H9 (cell line): ENCODE results near the gene CNNM4. TPM values are rescaled to one million over a fixed set of nuclear protein-coding genes. Genes with fewer than 3 reads are reported as not detected.

ENCODE experiments used
- DNase-seq: peaks from one replicate; pipeline ENCODE4 v3.0.0-alpha.2; 2017
- H2AFZ ChIP-seq: one replicate; pipeline ENCODE4 v1.6.1; 2013; ENCODE audit warnings: mild to moderate bottlenecking, low read length, control low read depth, moderate library complexity
- H2AK5ac ChIP-seq: 2 replicates; pipeline ENCODE4 v1.6.1; 2013; ENCODE audit warnings: low read length, control low read depth, mixed read lengths; ENCODE audit not compliant: insufficient read length
- H2BK120ac ChIP-seq: one replicate; pipeline ENCODE4 v1.6.1; 2013; ENCODE audit warnings: low read depth, mild to moderate bottlenecking, low read length, control low read depth, inconsistent platforms; ENCODE audit not compliant: poor library complexity, severe bottlenecking
- H2BK12ac ChIP-seq: 2 replicates; pipeline ENCODE4 v1.6.1; 2013; ENCODE audit warnings: low read length, control low read depth, mixed read lengths, low read depth; ENCODE audit not compliant: insufficient read length
- H2BK15ac ChIP-seq: 2 replicates; pipeline ENCODE4 v1.6.1; 2013; ENCODE audit warnings: low read depth, low read length, control low read depth
- H2BK20ac ChIP-seq: one replicate; pipeline ENCODE4 v1.6.1; 2013; ENCODE audit warnings: low read depth, mild to moderate bottlenecking, low read length, control low read depth, inconsistent platforms; ENCODE audit not compliant: poor library complexity, severe bottlenecking
- H2BK5ac ChIP-seq: 2 replicates; pipeline ENCODE4 v1.6.1; 2013; ENCODE audit warnings: low read length, control low read depth, mixed read lengths; ENCODE audit not compliant: insufficient read length
- H3K14ac ChIP-seq: 2 replicates; pipeline ENCODE4 v1.6.1; 2013; ENCODE audit warnings: low read length, control low read depth; ENCODE audit not compliant: insufficient read depth
- H3K18ac ChIP-seq: 2 replicates; pipeline ENCODE4 v1.6.1; 2013; ENCODE audit warnings: low read depth, mild to moderate bottlenecking, mixed read lengths, low read length, control low read depth; ENCODE audit not compliant: insufficient read length
- H3K23ac ChIP-seq: 2 replicates; pipeline ENCODE4 v1.6.1; 2013; ENCODE audit warnings: low read length, control low read depth, mixed read lengths, low read depth; ENCODE audit not compliant: insufficient read length
- H3K23me2 ChIP-seq: 2 replicates; pipeline ENCODE4 v1.6.1; 2013; ENCODE audit warnings: low read depth, mild to moderate bottlenecking, mixed read lengths, low read length, control low read depth; ENCODE audit not compliant: insufficient read length, poor library complexity, severe bottlenecking
- H3K27ac ChIP-seq: 2 replicates; pipeline ENCODE4 v1.5.1; 2013; ENCODE audit warnings: low read length, control low read depth, mixed read lengths, low read depth; ENCODE audit not compliant: insufficient read length
- H3K27me3 ChIP-seq: 2 replicates; pipeline ENCODE4 v1.6.1; 2013; ENCODE audit warnings: low read length, control low read depth, inconsistent platforms; ENCODE audit not compliant: insufficient read depth
- H3K4ac ChIP-seq: 2 replicates; pipeline ENCODE4 v1.6.1; 2013; ENCODE audit warnings: low read depth, mild to moderate bottlenecking, control low read depth, inconsistent platforms, low read length, moderate library complexity
- H3K4me1 ChIP-seq: 2 replicates; pipeline ENCODE4 v1.6.1; 2013; ENCODE audit warnings: low read length, control low read depth, inconsistent platforms; ENCODE audit not compliant: insufficient read depth
- H3K4me2 ChIP-seq: 2 replicates; pipeline ENCODE4 v1.6.1; 2013; ENCODE audit warnings: low read length, control low read depth, mixed read lengths; ENCODE audit not compliant: insufficient read length, insufficient read depth
- H3K56ac ChIP-seq: 2 replicates; pipeline ENCODE4 v1.6.1; 2013; ENCODE audit warnings: low read depth, mild to moderate bottlenecking, mixed read lengths, low read length, control low read depth; ENCODE audit not compliant: insufficient read length
- H3K79me1 ChIP-seq: 2 replicates; pipeline ENCODE4 v1.6.1; 2013; ENCODE audit warnings: low read depth, mild to moderate bottlenecking, moderate library complexity, low read length, control low read depth, inconsistent platforms; ENCODE audit not compliant: insufficient read depth, poor library complexity, severe bottlenecking
- H3K79me2 ChIP-seq: 2 replicates; pipeline ENCODE4 v1.6.1; 2013; ENCODE audit warnings: low read length, control low read depth, inconsistent platforms; ENCODE audit not compliant: insufficient read depth
- H3K9ac ChIP-seq: 2 replicates; pipeline ENCODE4 v1.6.1; 2013; ENCODE audit warnings: low read length, control low read depth, mixed read lengths; ENCODE audit not compliant: insufficient read length; ENCODE audit errors: extremely low read depth
- H3K9me3 ChIP-seq: one replicate; pipeline ENCODE4 v1.6.1; 2013; ENCODE audit warnings: low read depth, low read length, inconsistent platforms; ENCODE audit not compliant: control insufficient read depth
- H3T11ph ChIP-seq: one replicate; pipeline ENCODE4 v1.6.1; 2013; ENCODE audit warnings: mild to moderate bottlenecking, low read length, control low read depth, inconsistent platforms
- H4K20me1 ChIP-seq: one replicate; pipeline ENCODE4 v1.6.1; 2013; ENCODE audit not compliant: control insufficient read depth, insufficient read length, insufficient read depth
- H4K5ac ChIP-seq: 2 replicates; pipeline ENCODE4 v1.6.1; 2013; ENCODE audit warnings: low read depth, mild to moderate bottlenecking, mixed read lengths, low read length, control low read depth; ENCODE audit not compliant: insufficient read length
- H4K8ac ChIP-seq: replicated peaks from 2 replicates; pipeline ENCODE4 v1.6.1; 2013; ENCODE audit warnings: low read length, control low read depth, mixed read lengths, low read depth; ENCODE audit not compliant: insufficient read length
- H4K91ac ChIP-seq: 2 replicates; pipeline ENCODE4 v1.6.1; 2013; ENCODE audit warnings: low read depth, mild to moderate bottlenecking, moderate library complexity, mixed read lengths, low read length, control low read depth; ENCODE audit not compliant: insufficient read length
- H3K27ac Mint-ChIP-seq, 3 experiments: 2 replicates in 2 of 3; 3 replicates in 1 of 3; pipeline ENCODE4 v1.8.0; 2020 to 2021; ENCODE audit warnings: mixed read lengths in 3 of 3, mild to moderate bottlenecking in 1 of 3, moderate library complexity in 1 of 3
- H3K27me3 Mint-ChIP-seq: 2 replicates; pipeline ENCODE4 v1.8.0; 2021; ENCODE audit warnings: low read depth, mild to moderate bottlenecking, moderate library complexity, mixed read lengths
- H3K36me3 Mint-ChIP-seq, 3 experiments: 2 replicates in 2 of 3; 3 replicates in 1 of 3; pipeline ENCODE4 v1.8.0; 2020 to 2021; ENCODE audit warnings: low read depth in 3 of 3, mixed read lengths in 3 of 3; ENCODE audit not compliant: insufficient read depth in 1 of 3
- H3K4me1 Mint-ChIP-seq, 2 experiments: 2 replicates each; pipeline ENCODE4 v1.8.0; 2020; ENCODE audit warnings: mixed read lengths in 2 of 2
- H3K4me3 Mint-ChIP-seq, 2 experiments: 2 replicates in 1 of 2; 3 replicates in 1 of 2; pipeline ENCODE4 v1.8.0; 2020 to 2021; ENCODE audit warnings: mild to moderate bottlenecking in 2 of 2, mixed read lengths in 2 of 2, moderate library complexity in 1 of 2
- H3K9me3 Mint-ChIP-seq, 2 experiments: 2 replicates in 1 of 2; 3 replicates in 1 of 2; pipeline ENCODE4 v1.8.0; 2020; ENCODE audit warnings: mild to moderate bottlenecking in 2 of 2, mixed read lengths in 2 of 2, moderate library complexity in 1 of 2
- WGBS: extraction: QIAGEN DNeasy Blood & Tissue Kit; methylation state at CpG from one replicate; pipeline ENCODE4 v1.1.7; 2013; ENCODE audit warnings: missing lambda C conversion rate, low lambda C conversion rate, mixed read lengths; ENCODE audit not compliant: insufficient read length; ENCODE audit errors: extremely low coverage; 5-methylcytosine and 5-hydroxymethylcytosine counted together
- total RNA-seq: library from RNA; stranded (reverse); gene quantifications from 2 replicates; pipeline ENCODE4 v1.2.1, GENCODE V29; 2021
- TF ChIP-seq, protein P1 (sequence below): fragments of 200-600 bp; sonication (generic); conservative IDR thresholded peaks from 3 replicates; pipeline ENCODE4 v1.8.0; 2021; ENCODE audit warnings: antibody characterized with exemption, mild to moderate bottlenecking

CNNM4 gene
- total RNA-seq, 1 experiment from 2014 or later, result 8.5 TPM

DNA sequence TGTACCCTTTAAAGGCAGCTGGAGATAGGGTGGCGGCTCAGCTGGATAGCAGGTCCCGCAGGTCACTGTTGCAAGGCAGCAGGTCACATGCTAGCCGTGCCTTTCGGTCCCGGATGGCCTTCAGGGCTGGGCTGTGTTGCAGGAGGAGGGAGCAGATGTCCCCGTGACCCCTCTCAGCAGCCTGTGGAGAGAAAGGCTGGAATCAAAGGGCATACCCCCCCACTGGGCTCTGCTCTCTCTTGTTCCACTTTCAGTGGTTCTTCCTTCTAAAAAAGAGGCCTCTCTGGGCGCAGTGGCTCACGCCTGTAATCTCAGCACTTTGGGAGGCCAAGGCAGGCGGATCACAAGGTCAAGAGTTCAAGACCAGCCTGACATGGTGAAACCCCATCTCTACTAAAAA, 87.6 kb downstream of the CNNM4 start:
- Histone ChIP-seq H4K91ac (no peak overlapping the region), H3K27ac (no peak overlapping the region), H3K14ac (no peak overlapping the region), H3K79me2 (no peaks in the 10 kb centered on the region), H4K5ac (no peak overlapping the region), H4K8ac (no peak overlapping the region), H3K18ac (no peak overlapping the region), H4K20me1 (no peaks in the 10 kb centered on the region), H3K4me2 (no peak overlapping the region), H3K4ac (no peak overlapping the region), H2BK15ac (no peak overlapping the region), H3K79me1 (peaks cover 2% of the 10 kb centered on the region), H3K23me2 (no peaks in the 10 kb centered on the region), H3K9me3 (no peaks in the 10 kb centered on the region), H3T11ph (no peak overlapping the region), H2AFZ (no peak overlapping the region), H2BK20ac (no peak overlapping the region), H3K4me1 (no peaks in the 10 kb centered on the region), H2AK5ac (no peak overlapping the region), H3K56ac (no peak overlapping the region), H3K23ac (no peak overlapping the region), H2BK5ac (no peak overlapping the region), H3K9ac (no peak overlapping the region), H2BK120ac (no peak overlapping the region), H2BK12ac (no peak overlapping the region), H3K27me3 (no peaks in the 10 kb centered on the region)
- Mint-ChIP-seq H3K27ac (no peak overlapping the region), H3K27me3 (no peaks in the 10 kb centered on the region), H3K4me1 (0 out of 4 replicates have a peak, but pooled peaks cover 0 to under 1% of the 10 kb centered on the region in 2 experiments), H3K9me3 (no peaks in the 10 kb centered on the region), H3K36me3 (peaks cover 24 to 51% (median 36%) of the 10 kb centered on the region in 3 experiments), H3K4me3 (no peak overlapping the region)
- peak; percentile 22 for DNase-seq
- WGBS, result no CpG with 5 or more reads among the region's 9 CpGs
- TF ChIP-seq, protein P1, sequence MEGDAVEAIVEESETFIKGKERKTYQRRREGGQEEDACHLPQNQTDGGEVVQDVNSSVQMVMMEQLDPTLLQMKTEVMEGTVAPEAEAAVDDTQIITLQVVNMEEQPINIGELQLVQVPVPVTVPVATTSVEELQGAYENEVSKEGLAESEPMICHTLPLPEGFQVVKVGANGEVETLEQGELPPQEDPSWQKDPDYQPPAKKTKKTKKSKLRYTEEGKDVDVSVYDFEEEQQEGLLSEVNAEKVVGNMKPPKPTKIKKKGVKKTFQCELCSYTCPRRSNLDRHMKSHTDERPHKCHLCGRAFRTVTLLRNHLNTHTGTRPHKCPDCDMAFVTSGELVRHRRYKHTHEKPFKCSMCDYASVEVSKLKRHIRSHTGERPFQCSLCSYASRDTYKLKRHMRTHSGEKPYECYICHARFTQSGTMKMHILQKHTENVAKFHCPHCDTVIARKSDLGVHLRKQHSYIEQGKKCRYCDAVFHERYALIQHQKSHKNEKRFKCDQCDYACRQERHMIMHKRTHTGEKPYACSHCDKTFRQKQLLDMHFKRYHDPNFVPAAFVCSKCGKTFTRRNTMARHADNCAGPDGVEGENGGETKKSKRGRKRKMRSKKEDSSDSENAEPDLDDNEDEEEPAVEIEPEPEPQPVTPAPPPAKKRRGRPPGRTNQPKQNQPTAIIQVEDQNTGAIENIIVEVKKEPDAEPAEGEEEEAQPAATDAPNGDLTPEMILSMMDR, result no peak
